ENCODE measurements around the gene FTO. TPM values are rescaled to one million over a fixed set of nuclear protein-coding genes. Genes with fewer than 3 reads are reported as not detected.

Gene FTO
- total RNA-seq, 1 donor: 135 TPM

DNA sequence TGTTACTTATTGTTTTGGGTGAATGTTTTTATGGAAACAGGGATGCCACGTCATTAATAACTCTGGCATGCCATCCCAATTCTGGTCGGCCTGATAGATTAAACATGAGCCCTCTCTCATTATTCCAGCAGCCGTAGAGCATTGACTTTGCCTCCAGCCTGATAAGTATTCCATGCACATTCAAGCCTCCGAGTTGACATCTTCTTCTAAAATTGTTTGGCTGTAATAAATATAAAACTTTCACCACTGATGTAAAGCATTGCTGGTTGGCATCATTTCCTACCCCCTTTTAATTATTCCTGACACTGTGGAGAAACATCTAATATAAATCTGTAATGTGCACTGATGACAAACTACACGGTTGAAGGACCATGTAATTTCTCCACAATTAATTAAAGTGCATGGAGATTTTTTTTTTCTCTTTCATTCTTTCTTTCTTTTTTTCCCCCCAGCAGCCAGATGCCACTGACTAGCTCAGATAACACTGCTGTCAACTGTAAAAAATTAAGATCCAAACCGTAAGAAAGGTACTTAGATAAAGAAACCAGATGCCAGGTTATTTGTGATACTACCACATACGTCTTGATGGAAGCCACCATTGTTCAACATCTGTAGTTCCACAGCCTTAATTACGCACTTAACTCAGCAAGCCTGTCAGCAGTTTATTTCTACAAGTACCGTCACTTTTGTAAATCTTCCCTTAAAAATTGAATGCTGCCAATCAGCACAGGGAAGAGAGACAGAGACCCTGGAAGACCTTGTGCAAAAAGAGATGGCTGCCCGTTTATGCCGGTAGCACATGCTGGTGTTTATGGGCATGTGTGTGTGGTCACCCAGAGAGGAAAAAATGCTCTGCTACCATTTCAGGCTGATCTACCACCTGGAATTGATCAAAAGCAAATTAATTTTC is 344.9 kb downstream of the FTO start:
- H3K4me3 ChIP-seq (ENCODE audit: low read depth, low read length): no peak overlapping the region
- TF ChIP-seq, protein P1, sequence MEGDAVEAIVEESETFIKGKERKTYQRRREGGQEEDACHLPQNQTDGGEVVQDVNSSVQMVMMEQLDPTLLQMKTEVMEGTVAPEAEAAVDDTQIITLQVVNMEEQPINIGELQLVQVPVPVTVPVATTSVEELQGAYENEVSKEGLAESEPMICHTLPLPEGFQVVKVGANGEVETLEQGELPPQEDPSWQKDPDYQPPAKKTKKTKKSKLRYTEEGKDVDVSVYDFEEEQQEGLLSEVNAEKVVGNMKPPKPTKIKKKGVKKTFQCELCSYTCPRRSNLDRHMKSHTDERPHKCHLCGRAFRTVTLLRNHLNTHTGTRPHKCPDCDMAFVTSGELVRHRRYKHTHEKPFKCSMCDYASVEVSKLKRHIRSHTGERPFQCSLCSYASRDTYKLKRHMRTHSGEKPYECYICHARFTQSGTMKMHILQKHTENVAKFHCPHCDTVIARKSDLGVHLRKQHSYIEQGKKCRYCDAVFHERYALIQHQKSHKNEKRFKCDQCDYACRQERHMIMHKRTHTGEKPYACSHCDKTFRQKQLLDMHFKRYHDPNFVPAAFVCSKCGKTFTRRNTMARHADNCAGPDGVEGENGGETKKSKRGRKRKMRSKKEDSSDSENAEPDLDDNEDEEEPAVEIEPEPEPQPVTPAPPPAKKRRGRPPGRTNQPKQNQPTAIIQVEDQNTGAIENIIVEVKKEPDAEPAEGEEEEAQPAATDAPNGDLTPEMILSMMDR (IDR thresholded peaks at IDR 0.05; ENCODE audit: insufficient read depth, low read length): no peak
- DNase-seq (ENCODE audit: low read depth): no peak

- TF ChIP-seq, protein P1 (IDR thresholded peaks at IDR 0.05; ENCODE audit: insufficient read depth, low read length): no peak
- no peak for DNase-seq (ENCODE audit: low read depth)
- H3K4me3 ChIP-seq (ENCODE audit: low read depth, low read length): no peak overlapping the region
These were observed 345.9 kb downstream of the FTO start for GRCh38 chr16:54049591-54050458.

DNA sequence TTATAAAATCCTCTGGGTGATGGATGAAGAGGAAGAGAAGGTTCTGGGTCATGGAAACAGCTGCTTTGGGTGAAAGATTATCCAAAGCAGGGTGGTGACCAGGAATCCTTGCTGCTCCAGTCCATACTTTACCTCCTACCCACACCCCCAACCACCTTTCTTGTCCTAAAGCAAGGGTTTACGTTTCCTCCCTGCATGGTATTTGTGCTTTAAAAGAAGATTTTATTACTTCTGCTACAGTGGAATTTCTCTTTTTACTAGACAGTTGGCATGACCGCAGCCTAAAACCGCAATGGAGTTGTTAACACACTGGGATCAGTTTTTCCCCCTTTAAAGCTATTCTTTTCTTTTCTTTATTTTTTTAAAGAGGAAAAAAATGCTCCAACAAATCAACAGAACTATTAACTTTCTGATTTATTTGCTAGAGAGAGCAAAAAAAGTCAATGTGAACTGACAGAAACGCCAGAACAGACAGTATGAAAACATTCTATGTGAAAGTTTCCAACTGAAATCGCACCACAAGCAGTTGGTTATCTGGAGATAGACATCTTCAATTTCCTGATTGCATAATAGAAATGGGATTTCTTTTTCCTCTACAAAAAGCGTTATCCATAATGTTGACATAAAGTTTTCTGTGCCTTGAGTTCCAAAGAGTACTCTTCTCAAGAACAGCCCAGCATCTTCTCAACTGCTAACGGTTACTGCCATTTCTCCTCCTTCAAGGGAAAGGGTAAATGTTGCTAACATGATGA is 346.7 kb downstream of the FTO start:
- H3K4me3 ChIP-seq (ENCODE audit: low read depth, low read length): no peak overlapping the region
- TF ChIP-seq, protein P1 (IDR thresholded peaks at IDR 0.05; ENCODE audit: insufficient read depth, low read length): no peak
- no peak for DNase-seq (ENCODE audit: low read depth)

DNA sequence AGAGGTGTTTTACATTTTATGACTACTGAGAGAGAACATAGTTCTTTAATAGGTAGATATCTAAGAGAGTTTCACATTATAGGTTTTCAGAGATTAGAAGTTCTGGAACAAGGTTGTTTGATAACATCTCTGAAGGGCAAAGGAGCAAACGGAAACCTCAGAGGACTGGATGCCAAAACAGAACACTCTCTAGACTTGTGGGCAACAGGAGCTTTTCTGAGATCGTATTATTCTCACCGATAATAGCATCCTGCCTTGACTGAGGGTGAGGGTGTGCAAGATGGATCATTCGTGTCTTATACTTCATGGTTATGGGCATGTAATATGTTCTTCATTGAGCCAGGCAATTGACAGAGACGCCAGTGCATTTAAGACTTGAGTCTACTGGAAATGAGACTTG is 347.9 kb downstream of the FTO start:
- TF ChIP-seq, protein P1 (IDR thresholded peaks at IDR 0.05; ENCODE audit: insufficient read depth, low read length): no peak
- no peak for DNase-seq (ENCODE audit: low read depth)
- no peak overlapping the region for H3K4me3 ChIP-seq (ENCODE audit: low read depth, low read length)

GRCh38 chr16:54052271-54052670 is 348.3 kb downstream of the FTO start:
- TF ChIP-seq, protein P1 (IDR thresholded peaks at IDR 0.05; ENCODE audit: insufficient read depth, low read length): no peak
- no peak for DNase-seq (ENCODE audit: low read depth)
- no peak overlapping the region for H3K4me3 ChIP-seq (ENCODE audit: low read depth, low read length)

All from fibroblast of the aortic adventitia (primary cell).